CD4-positive, CD25-positive, alpha-beta regulatory T cell (primary cell): ENCODE measurements around the gene ADCY9. TPM values are rescaled to one million over a fixed set of nuclear protein-coding genes. Genes with fewer than 3 reads are reported as not detected.
A peak's percentile ranks its signal among the peaks of the same experiment; 100 is the strongest.

Source experiments
- ATAC-seq, 2 donors: fragments of 150-1000 bp; cut with Tn5 transposase; one replicate each; pipeline ENCODE4 v1.10.0; 2021; ENCODE audit warnings: low read depth in 2 of 2, moderate number of reproducible peaks in 2 of 2, moderate library complexity in 1 of 2
- DNase-seq, 3 donors: peaks; one replicate each; pipeline versions ENCODE4 v3.0.0 to v3.0.0-alpha.2; 2012 to 2022; ENCODE audit warnings: mixed read lengths in 1 of 3
- H3K27ac ChIP-seq: one replicate; pipeline ENCODE4 v1.7.0; 2013; ENCODE audit warnings: mild to moderate bottlenecking, low read length; ENCODE audit not compliant: insufficient read depth, poor library complexity, severe bottlenecking
- H3K27me3 ChIP-seq: one replicate; pipeline ENCODE4 v1.7.0; 2013; ENCODE audit warnings: low read length; ENCODE audit not compliant: control insufficient read depth, insufficient read depth
- H3K36me3 ChIP-seq: one replicate; pipeline ENCODE4 v1.7.0; 2013; ENCODE audit warnings: mild to moderate bottlenecking, low read length, moderate library complexity; ENCODE audit not compliant: control insufficient read depth, insufficient read depth
- H3K4me1 ChIP-seq: 2 replicates; pipeline ENCODE4 v1.7.0; 2013; ENCODE audit warnings: mild to moderate bottlenecking, low read length; ENCODE audit not compliant: insufficient read depth, control insufficient read depth, poor library complexity, severe bottlenecking
- H3K4me3 ChIP-seq: one replicate; pipeline ENCODE4 v1.7.0; 2013; ENCODE audit warnings: low read depth, mild to moderate bottlenecking, low read length, moderate library complexity
- H3K9me3 ChIP-seq, 2 experiments: 1 replicate in 1 of 2; 2 replicates in 1 of 2; pipeline ENCODE4 v1.7.0; 2013; ENCODE audit warnings: low read length in 2 of 2, mild to moderate bottlenecking in 1 of 2, moderate library complexity in 1 of 2; ENCODE audit not compliant: control insufficient read depth in 2 of 2
- H3K27ac Mint-ChIP-seq, 3 donors: one replicate each; pipeline ENCODE4 v1.8.0; 2020 to 2022; ENCODE audit warnings: mild to moderate bottlenecking in 3 of 3, mixed read lengths in 3 of 3, moderate library complexity in 2 of 3
- H3K27me3 Mint-ChIP-seq: one replicate; pipeline ENCODE4 v1.8.0; 2022; ENCODE audit warnings: mild to moderate bottlenecking, mixed read lengths
- H3K36me3 Mint-ChIP-seq: one replicate; pipeline ENCODE4 v1.8.0; 2020; ENCODE audit warnings: mixed read lengths
- H3K4me1 Mint-ChIP-seq, 4 donors: one replicate each; pipeline ENCODE4 v1.8.0; 2020 to 2022; ENCODE audit warnings: mixed read lengths in 4 of 4, mild to moderate bottlenecking in 1 of 4
- H3K4me3 Mint-ChIP-seq, 4 donors: one replicate each; pipeline ENCODE4 v1.8.0; 2020 to 2022; ENCODE audit warnings: mild to moderate bottlenecking in 4 of 4, mixed read lengths in 4 of 4, moderate library complexity in 3 of 4
- H3K9me3 Mint-ChIP-seq, 7 donors: one replicate each; pipeline ENCODE4 v1.8.0; 2020 to 2022; ENCODE audit warnings: mixed read lengths in 7 of 7, mild to moderate bottlenecking in 3 of 7, moderate library complexity in 2 of 7
- polyA plus RNA-seq, 4 donors: library from polyadenylated mRNA; unstranded; fragments of 300-500 nt; fragmentation: Illumina TruSeq; gene quantifications; one replicate each; pipeline ENCODE4 v1.2.3, GENCODE V29; 2021
- total RNA-seq: library from RNA; stranded (reverse); gene quantifications from one replicate; pipeline ENCODE4 v1.2.3, GENCODE V29; 2022

Gene ADCY9
- total and polyA plus RNA-seq, 5 donors from 2014 or later: 0.06 to 7.8 (median 0.23) TPM

DNA sequence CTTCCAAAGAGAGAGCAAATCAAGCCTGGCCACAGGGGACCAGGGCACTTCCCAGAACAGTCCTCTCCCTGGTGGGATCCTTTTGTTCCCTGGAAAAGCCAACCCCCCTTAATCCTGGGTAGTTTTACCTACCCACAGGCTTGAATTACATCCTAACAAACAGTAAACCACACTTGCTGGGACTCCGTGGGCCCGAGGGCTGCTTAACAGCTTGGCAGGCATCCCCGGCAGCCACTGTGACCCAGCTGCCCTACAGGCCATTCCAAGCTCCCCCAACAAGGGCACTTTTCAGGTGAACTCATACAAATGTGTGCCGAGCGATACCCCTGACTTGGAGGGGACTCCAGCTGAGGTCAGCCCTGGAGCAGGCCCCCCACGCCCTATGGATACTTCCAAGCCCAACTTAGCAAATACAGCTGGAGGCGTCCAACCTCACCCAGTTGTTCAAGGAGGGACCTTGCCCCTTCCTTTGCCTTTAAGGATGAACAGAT, 26.4 kb downstream of the ADCY9 start:
- peaks cover 0 to 6% (median 3%) of the 10 kb centered on the region in 4 donors for H3K4me1 Mint-ChIP-seq
- Histone ChIP-seq H3K27ac (no peak overlapping the region), H3K36me3 (no peaks in the 10 kb centered on the region), H3K27me3 (no peaks in the 10 kb centered on the region), H3K9me3 (no peaks in the 10 kb centered on the region), H3K4me3 (no peak overlapping the region), H3K4me1 (no peaks in the 10 kb centered on the region)
- H3K27ac Mint-ChIP-seq: no peak overlapping the region
- no peaks in the 10 kb centered on the region for H3K9me3 Mint-ChIP-seq
- H3K36me3 Mint-ChIP-seq: no peaks in the 10 kb centered on the region
- DNase-seq (no peak), ATAC-seq (no peak)
- peaks cover 5% of the 10 kb centered on the region for H3K27me3 Mint-ChIP-seq
- H3K4me3 Mint-ChIP-seq: no peak overlapping the region

- no peaks in the 10 kb centered on the region for H3K36me3 Mint-ChIP-seq
- H3K4me3 Mint-ChIP-seq: no peak overlapping the region
- Histone ChIP-seq H3K27ac (no peak overlapping the region), H3K27me3 (no peaks in the 10 kb centered on the region), H3K9me3 (no peaks in the 10 kb centered on the region), H3K4me3 (no peak overlapping the region), H3K36me3 (no peaks in the 10 kb centered on the region), H3K4me1 (no peaks in the 10 kb centered on the region)
- DNase-seq: no peak
- peaks cover 0 to 6% (median 3%) of the 10 kb centered on the region in 4 donors for H3K4me1 Mint-ChIP-seq
- H3K9me3 Mint-ChIP-seq: no peaks in the 10 kb centered on the region
- H3K27me3 Mint-ChIP-seq: peaks cover 5% of the 10 kb centered on the region
- H3K27ac Mint-ChIP-seq: no peak overlapping the region
- no peak for ATAC-seq
These were observed 26.9 kb downstream of the ADCY9 start for GRCh38 chr16:4089251-4089810.

DNA sequence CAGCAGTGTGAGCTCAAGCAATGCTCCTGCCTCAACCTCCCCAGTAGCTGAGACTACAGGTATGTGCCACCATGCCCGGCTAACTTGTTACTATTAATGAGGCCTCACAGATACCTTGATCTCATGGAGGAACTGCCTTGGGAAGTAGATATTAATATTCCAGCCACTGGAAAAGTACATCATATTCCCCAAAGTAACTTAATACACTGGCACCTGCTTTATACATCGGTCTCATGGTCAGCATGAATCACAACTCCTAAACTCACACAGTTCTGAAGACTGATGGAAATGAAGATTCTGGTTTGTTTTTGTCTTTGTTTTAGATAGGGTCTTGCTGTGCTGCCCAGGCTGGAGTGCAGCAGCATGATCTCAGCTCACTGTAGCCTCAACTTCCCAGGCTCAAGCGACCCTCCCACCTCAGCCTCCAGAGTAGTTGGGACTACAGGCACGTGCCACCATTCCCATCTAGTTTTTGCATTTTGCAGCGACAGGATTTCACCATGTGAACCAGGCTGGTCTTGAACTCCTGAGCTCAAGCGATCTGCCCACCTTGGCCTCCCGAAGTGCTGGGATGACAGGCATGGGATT, 28.2 kb downstream of the ADCY9 start:
- peaks cover 4% of the 10 kb centered on the region for H3K36me3 Mint-ChIP-seq
- ATAC-seq: no peak
- no peaks in the 10 kb centered on the region for H3K36me3 ChIP-seq
- H3K27me3 ChIP-seq: no peaks in the 10 kb centered on the region
- no peak overlapping the region for H3K4me3 Mint-ChIP-seq
- peaks cover 0 to 6% (median 3%) of the 10 kb centered on the region in 4 donors for H3K4me1 Mint-ChIP-seq
- H3K27ac ChIP-seq: no peak overlapping the region
- H3K27ac Mint-ChIP-seq: peak overlapping the region in 1 of 3 donors; percentile 4
- no peak for DNase-seq
- H3K4me1 ChIP-seq: no peaks in the 10 kb centered on the region
- H3K9me3 ChIP-seq: no peaks in the 10 kb centered on the region
- peaks cover 0 to 4% (median 0%) of the 10 kb centered on the region in 7 donors for H3K9me3 Mint-ChIP-seq
- peaks cover 5% of the 10 kb centered on the region for H3K27me3 Mint-ChIP-seq
- H3K4me3 ChIP-seq: no peak overlapping the region

- Histone ChIP-seq H3K4me1 (no peaks in the 10 kb centered on the region), H3K27ac (no peak overlapping the region), H3K4me3 (no peak overlapping the region), H3K36me3 (no peaks in the 10 kb centered on the region), H3K27me3 (no peaks in the 10 kb centered on the region), H3K9me3 (no peaks in the 10 kb centered on the region)
- Mint-ChIP-seq H3K27me3 (peaks cover 5% of the 10 kb centered on the region), H3K4me1 (peaks cover 0 to 7% (median 4%) of the 10 kb centered on the region in 4 donors), H3K27ac (peak overlapping the region in 1 of 3 donors; percentile 4), H3K9me3 (peaks cover 0 to 4% (median 0%) of the 10 kb centered on the region in 7 donors), H3K4me3 (no peak overlapping the region), H3K36me3 (peaks cover 4% of the 10 kb centered on the region)
- DNase-seq (no peak), ATAC-seq (no peak)
These were observed 28.9 kb downstream of the ADCY9 start for GRCh38 chr16:4087099-4087885.

DNA sequence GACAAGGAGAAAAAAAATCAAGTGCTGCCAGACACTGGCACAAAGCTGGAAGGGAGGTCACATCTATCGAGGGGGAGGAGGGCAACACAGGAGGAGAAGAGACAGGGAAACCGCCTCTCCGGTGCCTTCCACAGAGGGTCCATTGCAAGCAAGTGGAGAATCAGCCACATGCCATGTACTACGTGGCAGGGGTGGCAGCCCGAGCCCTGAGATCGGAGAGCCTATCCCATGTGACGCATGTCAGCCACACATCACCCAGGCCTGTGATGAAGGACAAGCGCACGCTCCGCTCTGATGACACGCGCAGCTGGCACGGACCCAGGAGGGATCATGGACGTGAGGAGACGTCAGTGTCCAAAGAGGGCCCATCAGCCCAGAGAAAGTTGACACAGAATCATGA, 30.1 kb downstream of the ADCY9 start:
- Mint-ChIP-seq H3K36me3 (peaks cover 4% of the 10 kb centered on the region), H3K9me3 (peaks cover 0 to 4% (median 0%) of the 10 kb centered on the region in 7 donors), H3K27me3 (peaks cover 5% of the 10 kb centered on the region), H3K4me3 (no peak overlapping the region), H3K4me1 (peaks cover 0 to 16% (median 5%) of the 10 kb centered on the region in 4 donors), H3K27ac (no peak overlapping the region)
- Histone ChIP-seq H3K4me3 (no peak overlapping the region), H3K27ac (no peak overlapping the region), H3K4me1 (peaks cover 3% of the 10 kb centered on the region), H3K36me3 (no peaks in the 10 kb centered on the region), H3K9me3 (no peaks in the 10 kb centered on the region), H3K27me3 (no peaks in the 10 kb centered on the region)
- ATAC-seq: no peak
- no peak for DNase-seq

GRCh38 chr16:4085405-4085970, 30.8 kb downstream of the ADCY9 start:
- H3K4me3 Mint-ChIP-seq: no peak overlapping the region
- DNase-seq (no peak), ATAC-seq (no peak)
- peaks cover 4% of the 10 kb centered on the region for H3K36me3 Mint-ChIP-seq
- Histone ChIP-seq H3K4me1 (peaks cover 3% of the 10 kb centered on the region), H3K4me3 (no peak overlapping the region), H3K27ac (no peak overlapping the region), H3K9me3 (no peaks in the 10 kb centered on the region), H3K36me3 (no peaks in the 10 kb centered on the region), H3K27me3 (no peaks in the 10 kb centered on the region)
- peaks cover 5% of the 10 kb centered on the region for H3K27me3 Mint-ChIP-seq
- H3K27ac Mint-ChIP-seq: no peak overlapping the region
- H3K9me3 Mint-ChIP-seq: peaks cover 0 to 4% (median 0%) of the 10 kb centered on the region in 7 donors
- H3K4me1 Mint-ChIP-seq: peaks cover 0 to 21% (median 5%) of the 10 kb centered on the region in 4 donors

DNA sequence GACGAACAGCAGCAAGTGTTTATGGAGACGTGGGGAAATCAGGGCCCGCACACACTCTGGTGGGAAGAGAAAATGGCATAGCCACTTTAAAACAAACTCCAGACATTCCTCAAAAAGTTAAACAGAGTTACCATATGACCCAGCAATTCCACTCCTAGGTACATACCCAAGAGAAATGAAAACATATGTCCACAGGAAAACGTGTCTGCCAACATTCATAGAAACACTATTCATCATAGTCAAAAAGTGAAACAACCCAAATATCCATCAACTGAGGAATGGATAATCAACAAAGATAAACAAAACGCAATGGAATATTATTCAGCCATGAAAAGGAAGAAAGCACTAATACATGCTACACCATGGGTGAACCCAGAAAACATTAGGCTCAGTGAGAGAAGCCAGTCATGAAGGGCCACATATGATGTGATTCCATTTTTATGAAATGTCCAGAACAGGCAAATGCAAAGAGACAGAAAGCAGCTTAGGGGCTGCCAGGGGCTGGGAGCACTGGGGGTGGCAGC, 32.8 kb downstream of the ADCY9 start:
- H3K27me3 Mint-ChIP-seq: peaks cover under 1% of the 10 kb centered on the region
- ATAC-seq (no peak), DNase-seq (no peak)
- no peak overlapping the region for H3K27ac Mint-ChIP-seq
- peaks cover 0 to 22% (median 4%) of the 10 kb centered on the region in 4 donors for H3K4me1 Mint-ChIP-seq
- Histone ChIP-seq H3K4me3 (no peak overlapping the region), H3K36me3 (no peaks in the 10 kb centered on the region), H3K4me1 (peaks cover 3% of the 10 kb centered on the region), H3K9me3 (no peaks in the 10 kb centered on the region), H3K27ac (no peak overlapping the region), H3K27me3 (no peaks in the 10 kb centered on the region)
- H3K36me3 Mint-ChIP-seq: peaks cover 4% of the 10 kb centered on the region
- H3K9me3 Mint-ChIP-seq: peaks cover 0 to 4% (median 0%) of the 10 kb centered on the region in 7 donors
- H3K4me3 Mint-ChIP-seq: peak overlapping the region in 1 of 4 donors; percentile 38
